ENCODE data around the gene TRIM22.

DNA sequence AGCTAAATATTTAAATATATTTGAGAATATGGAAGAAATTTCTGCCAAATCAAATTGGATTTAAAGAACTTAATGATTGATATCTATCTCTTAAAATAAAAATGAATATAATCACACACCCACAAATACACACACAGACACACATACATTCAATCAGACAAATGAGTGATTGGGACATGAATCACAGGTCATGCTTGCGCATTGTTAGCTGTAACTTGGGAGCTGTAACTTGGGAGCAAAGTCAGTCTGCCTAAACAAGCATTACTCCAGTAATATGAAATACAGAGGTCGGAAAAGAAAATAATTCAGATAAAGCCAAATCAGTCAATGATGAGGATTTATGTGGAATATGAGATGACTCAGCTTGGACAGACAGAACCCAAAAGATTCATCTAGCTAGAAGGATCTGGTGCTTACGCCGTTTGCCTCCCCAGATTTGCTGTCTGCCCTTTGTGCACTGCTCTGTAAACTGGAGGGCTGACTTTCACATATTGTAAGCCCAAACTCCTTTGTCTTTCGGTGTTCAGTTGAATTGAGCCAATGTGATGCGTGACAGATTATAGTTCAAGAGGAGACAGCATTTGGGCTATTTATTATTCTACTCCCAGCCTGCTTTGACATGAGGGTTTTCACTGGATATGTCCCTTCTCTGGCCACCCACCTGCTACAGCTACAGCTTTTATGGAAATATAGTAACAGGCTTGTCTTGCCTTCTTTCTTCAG is 48.2 kb downstream of the TRIM22 start:
- TF ChIP-seq, protein P1, sequence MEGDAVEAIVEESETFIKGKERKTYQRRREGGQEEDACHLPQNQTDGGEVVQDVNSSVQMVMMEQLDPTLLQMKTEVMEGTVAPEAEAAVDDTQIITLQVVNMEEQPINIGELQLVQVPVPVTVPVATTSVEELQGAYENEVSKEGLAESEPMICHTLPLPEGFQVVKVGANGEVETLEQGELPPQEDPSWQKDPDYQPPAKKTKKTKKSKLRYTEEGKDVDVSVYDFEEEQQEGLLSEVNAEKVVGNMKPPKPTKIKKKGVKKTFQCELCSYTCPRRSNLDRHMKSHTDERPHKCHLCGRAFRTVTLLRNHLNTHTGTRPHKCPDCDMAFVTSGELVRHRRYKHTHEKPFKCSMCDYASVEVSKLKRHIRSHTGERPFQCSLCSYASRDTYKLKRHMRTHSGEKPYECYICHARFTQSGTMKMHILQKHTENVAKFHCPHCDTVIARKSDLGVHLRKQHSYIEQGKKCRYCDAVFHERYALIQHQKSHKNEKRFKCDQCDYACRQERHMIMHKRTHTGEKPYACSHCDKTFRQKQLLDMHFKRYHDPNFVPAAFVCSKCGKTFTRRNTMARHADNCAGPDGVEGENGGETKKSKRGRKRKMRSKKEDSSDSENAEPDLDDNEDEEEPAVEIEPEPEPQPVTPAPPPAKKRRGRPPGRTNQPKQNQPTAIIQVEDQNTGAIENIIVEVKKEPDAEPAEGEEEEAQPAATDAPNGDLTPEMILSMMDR (conservative IDR thresholded peaks at IDR 0.05 in 1 of 2, IDR thresholded peaks at IDR 0.05 in 1 of 2; ENCODE audit: low read depth in 1 of 2, low read length in 2 of 2), result no peak
- no peak for TF ChIP-seq EZH2 (IDR thresholded peaks at IDR 0.05; ENCODE audit: low read length, missing control alignments)
